HEK293T (cell line): ENCODE data around the gene MACROD2.

Experiments
- BHLHE40 ChIP-seq: fragments of 450-650 bp; IDR thresholded peaks from 2 replicates; pipeline ENCODE4 v1.6.1; 2016; ENCODE audit warnings: mild to moderate bottlenecking, moderate library complexity, borderline replicate concordance
- CTBP1 ChIP-seq: fragments of 450-650 bp; IDR thresholded peaks from 2 replicates; pipeline ENCODE4 v1.6.1; 2016; ENCODE audit warnings: borderline replicate concordance
- ELF4 ChIP-seq: fragments of 450-650 bp; IDR thresholded peaks from 2 replicates; pipeline ENCODE4 v1.6.1; 2017; ENCODE audit warnings: antibody characterized with exemption
- FOXK2 ChIP-seq: fragments of 450-650 bp; IDR thresholded peaks from 2 replicates; pipeline ENCODE4 v1.6.1; 2016; ENCODE audit warnings: mild to moderate bottlenecking
- FOXM1 ChIP-seq: fragments of 450-650 bp; IDR thresholded peaks from 2 replicates; pipeline ENCODE4 v1.6.1; 2017; ENCODE audit warnings: mild to moderate bottlenecking, borderline replicate concordance
- HDGF ChIP-seq: fragments of 450-650 bp; IDR thresholded peaks from 2 replicates; pipeline ENCODE4 v1.6.1; 2017; ENCODE audit warnings: antibody characterized with exemption, borderline replicate concordance
- L3MBTL2 ChIP-seq: fragments of 450-650 bp; conservative IDR thresholded peaks from 2 replicates; pipeline ENCODE4 v1.6.1; 2016; ENCODE audit warnings: mild to moderate bottlenecking
- LEF1 ChIP-seq: fragments of 450-650 bp; IDR thresholded peaks from 2 replicates; pipeline ENCODE4 v1.6.1; 2017; ENCODE audit warnings: mild to moderate bottlenecking, borderline replicate concordance
- PKNOX1 ChIP-seq: fragments of 450-650 bp; IDR thresholded peaks from 2 replicates; pipeline ENCODE4 v1.6.1; 2016
- SP1 ChIP-seq: fragments of 450-650 bp; IDR thresholded peaks from 2 replicates; pipeline ENCODE4 v1.6.1; 2017
- SUZ12 ChIP-seq: fragments of 450-650 bp; IDR thresholded peaks from 2 replicates; pipeline ENCODE4 v1.6.1; 2016; ENCODE audit warnings: mild to moderate bottlenecking
- TARDBP ChIP-seq: fragments of 450-650 bp; IDR thresholded peaks from 2 replicates; pipeline ENCODE4 v1.6.1; 2016

GRCh38 chr20:14331646-14332045 lies 336.3 kb downstream of the MACROD2 start:
- no peak for TF ChIP-seq FOXM1
- TF ChIP-seq TARDBP, result no peak
- TF ChIP-seq CTBP1, result no peak
- no peak for TF ChIP-seq BHLHE40
- no peak for TF ChIP-seq PKNOX1
- TF ChIP-seq SUZ12, result no peak
- no peak for TF ChIP-seq SP1
- TF ChIP-seq FOXK2, result no peak
- no peak for TF ChIP-seq HDGF
- TF ChIP-seq ELF4, result no peak
- no peak for TF ChIP-seq LEF1
- TF ChIP-seq L3MBTL2, result no peak
